GM18868 (cell line): ENCODE results near the gene MYRFL.

ENCODE experiments used
- ATAC-seq: cut with Tn5 transposase; IDR thresholded peaks from one replicate; pipeline ENCODE4 v1.9.1; 2021; ENCODE audit warnings: mild to moderate bottlenecking, moderate library complexity; ENCODE audit not compliant: unreplicated experiment

MYRFL gene

DNA sequence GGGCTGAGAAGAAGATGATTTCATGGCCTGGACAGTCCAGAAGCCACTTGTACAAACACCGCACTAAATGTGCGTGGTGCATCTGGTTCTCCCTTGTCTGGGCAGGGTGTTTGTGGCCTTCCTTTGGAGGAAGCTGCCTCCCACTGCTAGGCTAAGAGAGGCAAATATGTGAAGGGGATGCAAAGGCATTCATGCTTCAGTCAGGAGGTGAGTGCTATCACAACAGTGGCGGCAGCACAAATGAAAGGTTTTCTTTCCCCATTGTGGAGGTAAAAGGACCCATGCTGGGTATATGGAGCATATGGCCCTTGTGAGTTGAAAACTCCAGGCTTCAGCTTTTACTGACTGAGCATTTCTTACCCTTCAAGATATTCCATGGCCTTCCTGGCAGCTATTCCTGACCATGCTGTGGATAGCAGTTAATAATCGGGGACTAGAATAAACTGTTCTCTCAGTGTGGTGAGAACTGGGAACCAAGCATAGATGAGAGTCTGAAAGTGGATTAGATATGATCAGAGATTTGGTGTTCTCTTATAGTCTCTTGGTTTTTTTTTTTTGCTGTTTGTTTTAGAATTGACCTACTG is 69.9 kb downstream of the MYRFL start:
- no peak for ATAC-seq

DNA sequence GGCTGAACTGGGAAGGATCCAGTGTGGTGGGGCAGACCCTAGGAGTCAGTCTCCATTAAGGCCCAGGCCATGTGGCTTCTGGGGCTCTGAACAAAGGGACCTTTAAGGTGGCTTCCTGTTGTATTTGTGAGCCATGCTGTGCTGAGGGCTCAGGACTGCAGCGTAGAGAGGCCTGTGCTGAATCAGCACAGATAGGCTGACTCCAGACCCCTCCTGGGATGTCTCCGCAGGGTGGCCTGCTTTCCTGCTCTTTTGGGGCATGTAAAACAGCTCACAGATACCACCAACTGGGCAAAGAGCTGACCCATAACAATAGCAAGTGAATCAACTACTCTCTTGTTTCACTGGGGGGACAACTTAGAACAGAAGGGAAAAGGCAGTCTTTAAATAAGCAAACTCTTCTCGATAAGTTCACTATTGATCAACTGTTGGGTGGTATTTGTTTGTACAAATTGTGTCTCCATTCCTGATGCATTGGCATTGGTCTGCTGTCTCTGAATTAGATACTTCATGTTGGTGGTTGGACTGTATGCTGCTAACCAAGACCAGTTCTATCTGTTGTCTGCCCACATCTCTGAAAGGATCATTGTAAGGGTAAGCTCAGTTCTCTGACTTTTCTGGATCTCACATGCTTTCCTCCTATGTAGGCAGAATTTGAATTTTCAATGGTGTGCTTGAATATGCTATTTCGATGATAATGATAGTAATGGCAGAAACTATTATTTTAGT is 71.8 kb downstream of the MYRFL start:
- ATAC-seq: no peak

DNA sequence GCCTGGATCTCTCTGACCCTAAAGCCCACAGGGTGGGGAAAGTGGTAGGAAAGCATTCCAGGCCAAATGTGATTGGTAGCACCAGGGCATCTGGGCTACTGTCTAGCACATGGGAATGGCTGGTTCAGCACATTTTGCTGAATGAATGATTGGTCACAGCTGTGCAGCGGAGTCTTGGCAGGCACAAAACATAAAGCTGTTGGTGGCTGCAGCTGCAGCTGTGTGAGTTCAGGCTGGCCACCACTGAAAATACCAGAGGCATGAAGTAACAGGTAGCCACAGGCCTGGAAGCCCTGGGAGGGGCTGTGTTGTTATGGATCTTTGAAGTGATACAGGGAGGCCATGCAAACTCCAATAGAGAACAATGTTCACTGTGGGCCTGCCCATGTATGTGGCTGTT is 72.7 kb downstream of the MYRFL start:
- no peak for ATAC-seq

DNA sequence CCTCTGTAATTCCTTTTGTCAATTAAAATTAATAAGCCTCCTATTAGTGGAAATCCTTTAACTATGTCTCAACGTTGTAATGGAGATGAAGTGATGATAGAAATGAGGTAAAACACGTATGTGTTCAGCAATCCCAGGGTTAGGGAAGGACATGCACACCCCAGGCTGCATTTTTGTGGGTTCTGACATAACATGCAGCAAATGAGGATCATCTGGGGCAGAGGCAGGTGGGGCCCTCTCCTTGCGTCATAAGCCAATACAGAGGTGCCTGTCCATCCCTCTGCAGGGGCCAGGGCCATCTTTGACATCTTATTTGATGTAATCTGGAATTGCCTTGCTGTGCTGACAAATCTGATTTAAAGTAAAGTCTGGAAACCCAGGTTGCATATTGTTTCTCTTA is 73.2 kb downstream of the MYRFL start:
- no peak for ATAC-seq

DNA sequence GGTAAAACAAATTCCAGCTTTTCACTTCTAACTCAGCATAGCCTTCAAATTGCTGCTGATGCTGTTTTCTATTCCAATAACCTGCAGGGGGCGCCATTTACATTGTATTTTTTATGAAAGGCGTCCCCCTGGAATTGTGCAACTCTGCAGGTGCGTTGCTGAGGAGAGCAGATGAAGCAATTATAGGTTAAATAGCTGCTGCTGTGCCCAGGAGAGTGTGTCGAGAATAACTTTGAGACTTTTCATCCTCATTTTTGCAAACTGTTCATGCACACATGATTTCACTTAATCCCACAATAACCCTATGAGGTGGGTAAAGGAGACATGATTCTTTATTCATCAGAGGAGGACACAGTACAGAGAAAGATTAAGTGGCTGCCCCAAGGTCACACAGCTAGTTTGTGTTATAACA is 75.7 kb downstream of the MYRFL start:
- ATAC-seq: peak; percentile 78

DNA sequence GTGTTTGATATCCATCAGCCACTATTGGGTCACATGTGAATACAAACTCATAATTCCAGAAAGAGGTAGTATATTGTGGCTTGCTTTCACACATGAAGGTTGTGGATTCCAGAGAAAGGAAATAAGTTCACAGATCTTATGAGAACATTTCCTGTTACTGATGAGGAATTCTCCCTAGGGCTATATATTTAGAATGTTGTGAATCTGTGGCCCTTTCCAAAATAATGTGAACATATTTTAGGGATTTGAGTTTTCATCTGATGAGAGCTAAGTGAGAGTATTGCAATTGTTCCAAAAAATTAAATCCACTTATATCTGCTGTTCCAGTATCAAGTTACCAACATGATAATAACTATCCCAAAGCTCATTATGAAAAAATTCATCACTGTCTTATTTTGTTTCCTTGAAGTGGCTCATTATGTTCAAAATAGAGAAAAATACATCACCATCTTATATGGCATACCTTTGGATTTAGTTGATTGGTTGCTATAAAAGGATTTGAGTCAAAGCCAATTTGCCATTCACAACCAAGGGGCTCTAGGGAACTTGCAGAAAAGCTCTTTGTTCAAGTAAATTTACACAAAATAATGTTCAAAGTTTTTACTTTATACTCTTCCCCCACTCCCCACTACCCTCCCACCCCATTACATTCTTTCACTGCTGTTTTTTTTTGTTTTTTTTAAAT is 76.3 kb downstream of the MYRFL start:
- no peak for ATAC-seq

DNA sequence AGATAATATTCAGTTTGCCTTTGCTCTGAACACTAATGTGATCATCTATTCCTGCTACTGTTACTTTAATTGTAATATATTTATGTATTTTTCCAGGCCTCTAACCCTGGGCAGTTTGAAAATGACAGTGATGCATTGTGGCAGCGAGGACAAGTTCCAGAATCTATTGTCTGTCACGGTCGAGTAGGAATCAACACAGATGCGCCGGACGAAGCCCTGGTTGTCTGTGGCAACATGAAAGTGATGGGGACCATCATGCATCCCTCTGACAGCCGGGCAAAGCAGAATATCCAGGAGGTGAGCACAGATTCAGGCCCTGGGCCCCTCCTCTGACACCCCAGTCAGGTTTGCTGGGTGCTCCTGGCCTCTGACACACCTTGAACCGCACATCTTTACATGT is 78.5 kb downstream of the MYRFL start:
- no peak for ATAC-seq

DNA sequence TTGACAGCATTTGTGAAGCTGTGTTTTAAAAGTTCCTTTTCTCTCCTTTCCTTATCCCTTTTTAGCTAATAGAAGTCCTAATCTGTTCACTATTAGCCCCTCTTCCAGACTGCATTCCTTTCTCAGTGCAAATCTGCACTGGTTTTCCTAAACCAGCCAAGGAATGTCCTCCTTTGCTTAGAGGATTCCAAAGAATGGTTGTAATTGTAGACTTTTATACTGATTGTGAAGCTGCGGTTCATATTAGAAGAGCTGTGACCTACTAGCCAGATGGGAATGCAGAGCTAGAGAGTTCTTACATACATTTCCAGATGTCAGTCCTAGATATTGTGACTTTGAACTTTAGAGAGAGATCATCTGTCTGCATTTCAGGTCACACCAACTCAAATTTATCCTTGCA is 79.8 kb downstream of the MYRFL start:
- no peak for ATAC-seq

DNA sequence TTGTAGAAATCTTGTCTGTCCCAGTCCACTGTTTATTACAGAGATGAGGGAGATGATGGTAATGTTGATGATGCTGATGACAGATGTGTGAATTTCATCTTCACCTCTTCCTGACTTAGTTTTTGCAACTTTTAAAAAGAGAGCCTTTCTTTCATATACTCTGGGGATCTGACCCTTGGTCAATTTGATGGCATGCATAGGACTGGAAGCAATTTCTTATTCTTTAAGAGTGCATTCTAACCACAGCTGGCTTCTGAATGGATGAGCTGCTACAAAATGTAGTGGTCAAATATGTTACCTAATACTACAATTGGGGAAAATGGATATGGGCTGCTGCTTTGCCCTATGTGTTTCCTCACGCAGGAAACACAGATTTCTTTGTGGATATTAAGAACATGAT is 80.8 kb downstream of the MYRFL start:
- ATAC-seq: no peak

DNA sequence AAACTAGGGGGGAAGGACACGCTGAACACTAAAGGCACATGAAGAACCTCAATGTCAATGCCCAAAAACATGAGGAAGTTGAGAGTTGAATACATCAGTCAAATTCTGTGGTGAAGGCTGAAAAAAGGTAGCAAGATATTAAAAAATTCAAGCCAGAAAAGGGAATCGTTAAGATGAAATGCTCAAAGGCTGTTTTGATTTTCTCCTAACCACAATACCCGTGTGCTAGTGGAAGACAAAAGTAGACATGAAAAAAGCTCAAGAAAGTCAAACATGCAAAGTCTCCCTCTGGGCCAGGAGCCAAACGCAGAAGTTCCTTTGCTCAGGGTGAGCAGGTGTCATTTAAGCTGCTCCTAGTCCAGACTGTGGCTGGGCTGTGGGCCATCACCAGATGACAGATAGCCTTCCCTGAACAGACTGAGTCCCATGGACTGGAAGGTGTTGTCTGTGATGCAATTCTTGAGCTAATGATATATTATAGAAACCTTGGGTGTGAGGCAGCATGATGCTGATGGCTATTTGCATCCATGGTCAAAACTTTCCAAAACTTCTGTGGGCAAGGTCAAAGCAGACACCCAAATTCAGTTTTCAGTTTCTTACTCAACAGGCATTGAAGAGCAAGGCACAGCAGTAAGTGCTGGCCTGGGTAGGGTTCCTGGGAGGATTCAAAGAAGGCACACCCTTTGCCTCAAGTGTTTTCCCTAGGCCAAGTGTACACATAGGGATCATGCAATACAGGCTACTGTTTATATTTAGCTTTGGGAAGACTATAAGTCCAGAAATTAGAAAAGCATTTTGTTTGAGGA is 81.6 kb downstream of the MYRFL start:
- peak; percentile 76 for ATAC-seq

DNA sequence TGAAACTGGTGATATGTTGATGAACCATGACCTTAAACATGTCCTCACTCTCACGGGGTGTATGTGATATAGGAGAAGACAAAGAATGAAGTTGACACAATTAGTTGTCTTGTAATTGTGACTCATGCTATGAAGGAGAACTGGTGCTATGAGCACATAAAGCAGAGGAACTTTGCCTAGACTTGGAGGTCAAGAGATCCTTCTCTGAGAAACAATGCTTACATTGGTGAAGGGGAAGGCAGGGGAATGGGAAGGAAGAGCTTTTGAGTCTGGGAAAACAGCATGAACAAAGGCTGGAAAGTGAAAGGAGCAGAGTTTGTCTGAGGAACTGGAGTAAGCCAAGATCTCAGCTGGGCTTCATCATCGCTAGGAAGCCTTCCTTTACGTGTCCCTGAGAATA is 83.2 kb downstream of the MYRFL start:
- ATAC-seq: no peak

DNA sequence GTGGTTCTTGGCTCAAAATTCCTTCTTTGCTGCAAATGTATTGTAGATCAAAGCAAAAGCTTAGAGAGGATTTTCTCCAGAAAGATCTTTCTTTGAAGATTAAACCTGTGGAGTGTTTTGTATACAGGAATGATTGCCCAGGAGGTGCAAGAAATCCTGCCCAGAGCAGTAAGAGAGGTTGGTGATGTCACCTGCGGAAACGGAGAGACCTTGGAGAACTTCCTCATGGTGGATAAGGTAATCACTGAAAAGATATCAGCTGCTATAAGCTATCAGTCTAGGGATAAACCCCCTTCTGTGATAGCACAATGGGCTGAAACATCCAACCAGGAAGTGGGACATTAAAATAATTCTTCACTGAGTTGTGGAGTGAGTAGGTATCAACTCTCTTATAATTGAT is 85.7 kb downstream of the MYRFL start:
- no peak for ATAC-seq

DNA sequence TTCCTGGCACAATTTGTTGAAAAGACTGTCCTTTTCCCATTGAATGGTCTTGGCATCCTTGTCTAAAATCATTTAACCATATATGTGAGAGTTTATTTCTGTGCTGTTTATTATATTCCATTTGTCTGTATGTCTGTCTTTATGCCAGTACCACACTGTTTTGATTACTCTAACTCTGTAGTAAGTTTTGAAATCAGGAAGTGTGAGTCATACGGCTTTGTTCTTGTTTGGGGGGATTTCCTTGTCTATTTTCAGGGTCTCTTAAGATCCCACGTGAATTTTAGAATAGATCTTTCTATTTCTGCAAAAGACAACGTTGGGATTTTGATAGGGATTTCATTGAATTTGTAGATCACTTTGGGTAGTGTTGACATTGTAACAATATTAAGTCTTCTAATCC is 88.5 kb downstream of the MYRFL start:
- no peak for ATAC-seq

DNA sequence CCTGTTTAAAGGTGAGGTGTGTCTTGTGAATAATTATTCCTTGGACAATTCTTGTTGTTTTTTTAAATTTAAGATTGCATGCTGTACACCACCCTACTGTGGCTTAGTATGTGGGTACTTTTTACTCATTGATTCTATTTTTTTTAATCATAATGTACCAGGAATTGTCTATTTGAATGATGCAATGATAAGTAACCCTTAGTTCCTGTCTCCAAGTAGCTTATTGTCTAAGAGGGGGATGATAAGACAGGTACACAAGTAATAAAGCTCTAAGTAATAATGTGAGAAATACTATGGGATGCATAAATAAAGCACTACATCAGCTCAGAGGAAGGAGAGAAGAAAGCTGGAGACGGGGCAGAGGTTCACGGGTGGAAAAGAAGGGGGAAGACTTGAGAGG is 90.9 kb downstream of the MYRFL start:
- no peak for ATAC-seq

DNA sequence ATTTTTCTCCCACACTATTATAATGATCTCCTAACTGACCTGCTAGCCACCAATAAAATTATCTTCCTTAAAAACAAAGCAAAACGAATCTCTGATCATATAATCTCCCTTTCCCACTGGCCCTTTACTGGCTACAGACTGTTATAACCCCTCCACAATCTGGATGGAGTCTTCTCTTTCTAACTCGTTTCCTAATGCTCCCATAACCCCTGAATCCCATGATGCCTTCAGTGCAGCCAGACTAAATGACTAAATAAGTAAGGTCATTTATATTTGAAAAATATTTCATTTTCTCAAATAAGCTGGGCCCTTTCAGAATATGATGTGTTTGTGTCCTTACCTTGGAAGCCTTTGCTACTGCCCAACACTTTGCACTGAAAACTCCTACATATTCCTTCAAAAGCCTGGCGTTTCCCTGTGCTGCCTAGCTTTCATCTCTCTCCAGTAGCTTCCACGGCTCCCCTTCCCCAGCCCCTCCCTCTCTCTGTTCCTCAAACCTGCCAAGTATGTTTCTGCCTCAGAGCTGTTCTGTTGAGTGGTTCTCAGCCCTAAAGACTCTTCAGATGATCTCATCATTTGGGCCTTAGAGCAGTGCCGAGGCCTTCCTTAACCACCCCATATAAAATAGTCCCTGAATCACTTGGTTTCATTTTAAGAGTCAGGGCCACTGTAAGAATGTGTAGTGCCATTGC is 91.7 kb downstream of the MYRFL start:
- ATAC-seq: no peak

DNA sequence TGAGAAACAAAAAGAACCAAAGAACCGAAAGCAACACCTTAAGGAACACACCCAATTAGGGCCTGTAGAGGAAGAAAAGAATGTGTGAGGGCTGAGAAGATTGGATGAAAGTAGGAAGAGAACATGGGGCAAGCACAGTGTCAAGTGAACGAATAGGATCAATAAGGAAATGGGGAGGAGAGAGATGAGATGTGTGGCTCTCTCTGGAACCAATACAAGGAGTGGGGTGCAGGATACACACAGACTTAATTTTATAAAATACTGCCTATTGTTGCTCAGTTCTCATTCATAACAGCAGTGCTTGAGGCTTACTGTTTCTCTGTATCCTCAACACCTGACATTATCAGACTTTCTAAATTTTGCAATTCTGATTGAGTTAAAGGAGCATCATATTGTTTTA is 93.3 kb downstream of the MYRFL start:
- no peak for ATAC-seq

DNA sequence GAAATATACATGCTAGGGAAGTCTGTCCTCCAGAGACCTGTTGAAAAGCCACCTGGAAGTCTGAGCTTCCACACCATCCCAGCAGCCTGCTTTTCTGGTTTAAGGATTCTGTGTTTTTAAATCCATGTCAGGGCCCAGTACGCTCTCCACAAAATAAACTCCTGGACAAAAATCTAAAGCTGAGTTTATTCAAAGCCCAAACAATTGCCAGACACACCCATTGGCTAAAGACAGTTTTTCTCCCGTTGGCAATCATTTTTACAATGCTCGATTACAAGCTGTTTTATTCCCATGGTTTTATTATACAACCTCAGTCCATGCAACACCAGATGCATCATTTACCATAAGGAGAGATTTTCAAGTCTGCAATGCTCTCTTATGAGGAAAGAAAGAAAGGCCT is 94.5 kb downstream of the MYRFL start:
- ATAC-seq: no peak

DNA sequence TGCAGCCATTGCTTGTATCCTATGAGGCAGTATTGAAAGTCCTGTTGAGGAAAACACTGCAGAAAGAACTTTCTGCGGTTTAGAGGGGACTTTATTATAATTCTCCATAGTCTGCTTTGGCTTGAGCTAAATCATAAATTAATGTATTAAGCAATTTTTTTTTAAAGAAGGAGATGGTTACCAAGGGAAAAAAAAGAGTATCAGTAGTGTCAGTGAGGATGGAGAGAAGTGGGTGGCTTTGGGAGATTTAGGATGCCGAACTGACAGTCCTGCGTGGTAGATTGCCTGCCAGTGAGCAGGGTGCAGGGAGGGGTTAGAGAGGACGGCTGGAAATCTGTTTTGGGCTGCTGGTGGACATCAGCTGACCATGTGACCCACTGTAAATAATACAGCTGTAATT is 96.8 kb downstream of the MYRFL start:
- no peak for ATAC-seq

DNA sequence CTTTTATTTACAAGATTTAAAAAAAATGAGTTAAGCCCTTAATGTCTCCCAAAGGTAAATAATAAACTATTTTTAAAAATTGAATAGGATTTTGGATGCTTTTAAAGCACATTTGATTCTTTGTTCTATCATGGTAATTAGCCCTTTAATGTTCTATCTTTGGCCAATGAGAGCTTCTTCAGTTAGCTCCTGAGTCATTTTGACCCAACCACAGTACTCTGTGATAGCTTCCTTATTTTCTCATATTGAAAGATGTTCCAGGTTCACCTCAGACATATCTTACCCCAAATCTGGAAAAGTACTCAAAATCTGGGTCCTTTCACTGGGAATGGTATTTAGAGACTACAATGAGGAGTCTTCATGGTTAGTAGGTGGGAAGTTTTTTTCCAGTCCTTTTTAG is 98.0 kb downstream of the MYRFL start:
- no peak for ATAC-seq

DNA sequence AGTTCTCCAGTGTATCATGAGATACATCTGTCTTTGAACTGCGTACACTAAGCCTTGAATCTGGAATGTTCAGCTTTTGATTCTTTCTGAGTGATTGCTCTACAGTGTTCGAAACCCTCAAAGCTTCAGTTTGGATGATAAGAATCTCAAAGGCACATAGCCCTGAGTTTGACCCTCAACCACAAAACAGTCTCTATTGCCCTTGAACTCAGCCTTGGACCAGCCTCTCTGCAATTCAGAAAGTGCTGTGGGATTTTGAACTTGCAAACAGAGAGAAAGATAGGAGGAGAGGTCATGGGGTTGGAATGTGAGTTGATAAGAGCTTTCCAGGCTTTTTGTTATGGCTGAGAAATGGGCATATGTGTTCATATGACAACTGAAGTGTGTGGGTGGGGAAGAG is 100.3 kb downstream of the MYRFL start:
- no peak for ATAC-seq

DNA sequence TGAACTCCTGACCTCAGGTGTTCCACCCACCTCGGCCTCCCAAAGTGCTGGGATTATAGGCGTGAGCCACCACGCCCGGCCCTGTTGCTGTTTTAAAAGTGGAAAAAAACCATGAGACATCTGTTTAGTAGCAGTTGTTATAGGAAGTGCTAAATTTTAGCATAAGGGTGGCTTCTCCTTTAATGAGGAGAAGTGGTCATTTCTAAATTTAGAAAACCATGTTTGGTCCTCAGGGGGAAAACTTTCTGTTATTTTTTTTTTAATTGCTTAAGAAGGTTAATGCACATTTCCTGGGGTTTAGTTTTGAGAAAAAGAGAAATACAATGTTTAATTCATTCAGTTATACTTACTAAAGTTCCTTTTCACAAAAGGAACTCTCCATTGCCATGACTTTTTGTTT is 102.1 kb downstream of the MYRFL start:
- no peak for ATAC-seq
